IPS DF 6.9 (cell line): ENCODE results near the gene VSIG10L2.

Experiments
- DNase-seq: peaks from one replicate; pipeline ENCODE4 v3.0.0-alpha.2; 2013; ENCODE audit warnings: low read depth, low spot score
- H3K27ac ChIP-seq: one replicate; pipeline ENCODE4 v1.5.1; 2013; ENCODE audit warnings: low read length, control low read depth
- H3K27me3 ChIP-seq: 2 replicates; pipeline ENCODE4 v1.6.1; 2013; ENCODE audit warnings: mild to moderate bottlenecking, low read length; ENCODE audit not compliant: control insufficient read depth, insufficient read depth
- H3K36me3 ChIP-seq: 2 replicates; pipeline ENCODE4 v1.6.1; 2013; ENCODE audit warnings: low read length; ENCODE audit not compliant: control insufficient read depth, insufficient read depth
- H3K4me1 ChIP-seq: 2 replicates; pipeline ENCODE4 v1.6.1; 2013; ENCODE audit warnings: low read length; ENCODE audit not compliant: control insufficient read depth, insufficient read depth
- H3K4me3 ChIP-seq: 2 replicates; pipeline ENCODE4 v1.5.1; 2013; ENCODE audit warnings: mild to moderate bottlenecking, low read length
- H3K9me3 ChIP-seq: 2 replicates; pipeline ENCODE4 v1.6.1; 2013; ENCODE audit warnings: low read length, inconsistent platforms; ENCODE audit not compliant: control insufficient read depth, insufficient read depth
- WGBS: extraction: QIAGEN DNeasy Blood & Tissue Kit; methylation state at CpG from one replicate; pipeline ENCODE4 v1.1.7; 2013; ENCODE audit warnings: mixed read lengths, missing lambda C conversion rate; ENCODE audit not compliant: insufficient read length, insufficient coverage; 5-methylcytosine and 5-hydroxymethylcytosine counted together

VSIG10L2 gene

DNA sequence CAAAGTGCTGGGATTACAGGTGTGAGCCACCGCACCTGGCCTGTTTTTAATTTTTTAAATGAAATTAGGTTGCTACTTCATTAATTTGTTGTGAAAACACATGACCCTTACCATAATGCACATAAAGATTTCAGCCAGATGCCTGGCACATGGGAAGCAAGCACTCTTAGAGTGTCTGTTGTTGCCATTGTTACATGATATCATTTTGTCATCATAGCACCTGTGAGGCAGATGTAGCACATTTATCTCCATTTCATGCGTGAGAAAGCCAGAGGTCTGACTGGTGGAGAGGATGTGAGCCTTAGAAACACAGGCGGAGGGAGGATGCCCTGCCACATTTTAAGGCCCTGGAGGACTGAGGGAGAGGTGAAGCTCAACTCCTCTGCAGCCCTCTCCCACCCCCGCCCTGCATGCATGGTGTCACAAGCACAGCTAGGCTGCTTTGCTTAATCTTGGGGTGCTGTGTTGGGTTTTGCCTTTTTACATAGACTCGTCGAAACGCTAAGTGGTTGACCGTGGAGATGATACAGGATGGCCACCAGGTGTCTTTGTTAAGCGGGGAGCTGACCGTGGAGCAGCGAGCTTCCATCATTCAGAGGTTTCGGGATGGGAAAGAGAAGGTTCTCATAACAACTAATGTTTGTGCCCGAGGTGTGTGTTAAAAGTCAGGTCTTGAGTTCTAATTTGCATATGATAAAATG is 27.6 kb upstream of the VSIG10L2 start:
- no peak for DNase-seq
- H3K4me3 ChIP-seq, result no peak overlapping the region
- no peaks in the 10 kb centered on the region for H3K4me1 ChIP-seq
- no peaks in the 10 kb centered on the region for H3K27me3 ChIP-seq
- H3K9me3 ChIP-seq, result no peaks in the 10 kb centered on the region
- no peak overlapping the region for H3K27ac ChIP-seq
- WGBS, result no CpG with 5 or more reads among the region's 13 CpGs
- H3K36me3 ChIP-seq, result 0 out of 2 replicates have a peak, but pooled peaks cover 2% of the 10 kb centered on the region

GRCh38 chr11:125921042-125921441 is 24.8 kb upstream of the VSIG10L2 start:
- no CpG with 5 or more reads among the region's 9 CpGs for WGBS
- Histone ChIP-seq H3K9me3 (no peaks in the 10 kb centered on the region), H3K36me3 (0 out of 2 replicates have a peak, but pooled peaks cover 2% of the 10 kb centered on the region), H3K4me1 (no peaks in the 10 kb centered on the region), H3K27me3 (no peaks in the 10 kb centered on the region), H3K27ac (no peak overlapping the region), H3K4me3 (no peak overlapping the region)
- no peak for DNase-seq

- H3K27me3 ChIP-seq, result no peaks in the 10 kb centered on the region
- no peak overlapping the region for H3K4me3 ChIP-seq
- no peaks in the 10 kb centered on the region for H3K36me3 ChIP-seq
- no peaks in the 10 kb centered on the region for H3K9me3 ChIP-seq
- DNase-seq, result no peak
- WGBS, result no CpG with 5 or more reads among the region's 3 CpGs
- H3K4me1 ChIP-seq, result no peaks in the 10 kb centered on the region
- no peak overlapping the region for H3K27ac ChIP-seq
These were observed 23.7 kb upstream of the VSIG10L2 start for GRCh38 chr11:125922156-125922555.

- no peak for DNase-seq
- no peaks in the 10 kb centered on the region for H3K36me3 ChIP-seq
- no peaks in the 10 kb centered on the region for H3K27me3 ChIP-seq
- no peaks in the 10 kb centered on the region for H3K4me1 ChIP-seq
- H3K4me3 ChIP-seq, result no peak overlapping the region
- no peaks in the 10 kb centered on the region for H3K9me3 ChIP-seq
- no peak overlapping the region for H3K27ac ChIP-seq
- WGBS, result no CpG with 5 or more reads among the region's 8 CpGs
These were observed 22.7 kb upstream of the VSIG10L2 start for GRCh38 chr11:125923012-125923579.

- no peaks in the 10 kb centered on the region for H3K27me3 ChIP-seq
- no peak overlapping the region for H3K27ac ChIP-seq
- no peaks in the 10 kb centered on the region for H3K36me3 ChIP-seq
- no peak overlapping the region for H3K4me3 ChIP-seq
- no peaks in the 10 kb centered on the region for H3K4me1 ChIP-seq
- no peaks in the 10 kb centered on the region for H3K9me3 ChIP-seq
- no CpG with 5 or more reads among the region's 8 CpGs for WGBS
- DNase-seq, result no peak
These were observed 22.2 kb upstream of the VSIG10L2 start for GRCh38 chr11:125923633-125924032.

DNA sequence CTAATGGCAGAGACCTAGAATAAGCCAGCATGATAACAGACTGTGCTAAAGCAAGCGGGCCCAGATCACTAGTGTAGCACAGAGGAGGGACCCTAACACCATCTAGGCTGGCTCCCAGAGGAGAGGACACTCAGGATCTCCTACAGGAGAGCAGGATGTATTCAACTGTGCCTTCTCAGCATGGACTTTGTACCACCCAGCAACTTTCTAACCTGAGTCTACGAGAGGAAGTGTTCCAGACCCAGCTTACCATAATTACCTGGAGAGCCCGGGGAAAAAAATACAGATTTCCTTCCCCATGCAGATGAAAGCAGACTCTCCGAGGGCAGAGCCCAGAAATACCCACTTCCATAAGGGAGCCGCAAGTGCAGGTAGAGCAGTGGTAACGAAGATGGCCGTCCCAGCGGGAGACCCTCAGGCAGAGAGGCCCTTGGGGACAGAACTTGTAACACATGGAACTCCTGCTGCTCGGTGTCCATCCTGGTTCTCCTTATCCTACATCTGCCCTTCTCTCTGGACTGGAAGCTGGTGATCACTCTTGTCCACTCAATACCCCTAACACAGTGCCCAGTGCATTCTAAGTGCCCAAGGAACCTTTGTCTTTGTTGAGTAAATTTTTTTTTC is 21.3 kb upstream of the VSIG10L2 start:
- Histone ChIP-seq H3K9me3 (no peaks in the 10 kb centered on the region), H3K4me3 (no peak overlapping the region), H3K36me3 (no peaks in the 10 kb centered on the region), H3K27ac (no peak overlapping the region), H3K4me1 (no peaks in the 10 kb centered on the region), H3K27me3 (no peaks in the 10 kb centered on the region)
- DNase-seq, result no peak
- WGBS, result no CpG with 5 or more reads among the region's 9 CpGs

- Histone ChIP-seq H3K27ac (no peak overlapping the region), H3K36me3 (no peaks in the 10 kb centered on the region), H3K4me3 (no peak overlapping the region), H3K4me1 (no peaks in the 10 kb centered on the region), H3K9me3 (no peaks in the 10 kb centered on the region), H3K27me3 (no peaks in the 10 kb centered on the region)
- WGBS, result no CpG with 5 or more reads among the region's 6 CpGs
- no peak for DNase-seq
These were observed 20.6 kb upstream of the VSIG10L2 start for GRCh38 chr11:125925247-125925740.

DNA sequence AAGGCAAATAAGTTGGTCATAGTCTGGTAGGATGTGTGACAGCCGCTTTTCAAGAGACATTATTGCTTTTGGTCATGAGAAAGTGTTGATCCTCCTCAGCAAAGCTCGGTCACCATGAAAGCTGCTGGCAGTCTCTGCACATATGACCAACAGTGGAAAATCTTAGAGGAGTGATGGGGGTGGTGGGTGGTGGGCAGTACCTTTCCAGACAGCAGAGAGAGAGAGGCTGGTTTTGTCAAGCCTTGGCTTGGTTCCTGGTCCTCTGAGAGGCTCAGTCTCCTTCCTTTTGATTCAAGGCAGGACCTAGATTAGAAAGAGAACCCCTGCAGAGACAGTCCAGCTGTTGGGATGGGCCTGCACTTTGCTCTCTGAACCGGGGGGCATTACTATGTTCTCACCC is 20.0 kb upstream of the VSIG10L2 start:
- Histone ChIP-seq H3K27ac (no peak overlapping the region), H3K27me3 (no peaks in the 10 kb centered on the region), H3K4me3 (no peak overlapping the region), H3K36me3 (no peaks in the 10 kb centered on the region), H3K9me3 (no peaks in the 10 kb centered on the region), H3K4me1 (no peaks in the 10 kb centered on the region)
- no peak for DNase-seq
- no CpG with 5 or more reads among the region's 3 CpGs for whole genome bisulfite sequencing

DNA sequence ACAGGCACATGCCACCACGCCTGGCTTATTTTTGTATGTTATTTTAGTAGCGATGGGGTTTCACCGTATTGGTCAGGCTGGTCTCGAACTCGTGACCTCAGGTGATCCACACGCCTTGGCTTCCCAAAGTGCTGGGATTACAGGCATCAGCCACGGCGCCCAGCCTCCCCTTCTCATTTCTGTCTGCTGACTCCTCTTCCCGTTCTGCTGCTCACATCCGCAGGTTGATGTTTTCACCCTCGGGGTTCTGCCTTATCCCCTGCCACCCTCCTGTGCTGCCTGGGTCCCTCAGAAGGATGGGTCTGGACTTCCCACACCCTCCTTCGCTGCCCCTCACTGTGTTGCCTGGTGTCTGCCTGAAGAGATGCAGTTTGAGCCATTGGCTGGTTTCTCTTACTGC is 19.2 kb upstream of the VSIG10L2 start:
- no peaks in the 10 kb centered on the region for H3K4me1 ChIP-seq
- H3K4me3 ChIP-seq, result no peak overlapping the region
- H3K27me3 ChIP-seq, result no peaks in the 10 kb centered on the region
- no peaks in the 10 kb centered on the region for H3K36me3 ChIP-seq
- WGBS, result no CpG with 5 or more reads among the region's 12 CpGs
- H3K27ac ChIP-seq, result no peak overlapping the region
- no peak for DNase-seq
- H3K9me3 ChIP-seq, result no peaks in the 10 kb centered on the region

DNA sequence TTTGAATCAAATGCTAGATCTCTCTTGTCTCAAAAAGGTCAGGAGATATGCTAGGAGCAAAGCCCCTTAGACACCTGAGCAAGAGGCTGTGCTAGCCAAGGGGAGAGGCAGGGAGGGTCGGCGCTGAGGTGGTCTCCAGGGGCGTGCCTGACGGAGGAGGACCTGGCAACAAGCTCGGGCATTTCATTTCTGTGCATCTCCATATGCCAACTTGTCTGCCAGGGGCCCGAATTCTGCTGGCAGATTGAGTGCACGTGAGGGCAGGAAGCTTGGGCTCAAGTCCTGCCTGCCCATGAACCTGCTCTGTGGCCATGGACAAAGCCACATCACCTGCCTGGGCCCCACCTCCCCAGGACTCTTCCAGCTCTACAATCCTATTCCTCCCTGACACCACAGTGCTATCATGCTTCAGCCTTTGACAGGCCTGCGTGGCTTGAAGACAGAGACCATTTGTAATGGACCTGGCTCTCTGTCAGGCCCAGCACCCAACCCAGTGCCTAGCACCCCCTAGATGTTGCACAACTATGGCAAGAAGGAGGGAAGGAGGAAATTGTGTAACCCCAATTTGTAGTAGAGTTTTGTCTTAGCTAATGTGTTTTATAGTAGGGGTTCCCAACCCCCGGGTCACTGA is 16.3 kb upstream of the VSIG10L2 start:
- Histone ChIP-seq H3K27ac (no peak overlapping the region), H3K4me3 (no peak overlapping the region), H3K4me1 (peaks cover 2% of the 10 kb centered on the region; the same call in 1 of the 2 replicates), H3K27me3 (no peaks in the 10 kb centered on the region), H3K36me3 (no peaks in the 10 kb centered on the region; the same call in 1 of the 2 replicates), H3K9me3 (no peaks in the 10 kb centered on the region)
- WGBS, result no CpG with 5 or more reads among the region's 9 CpGs
- DNase-seq, result no peak
